ENCODE data around the gene ARHGAP6.

Gene ARHGAP6

DNA sequence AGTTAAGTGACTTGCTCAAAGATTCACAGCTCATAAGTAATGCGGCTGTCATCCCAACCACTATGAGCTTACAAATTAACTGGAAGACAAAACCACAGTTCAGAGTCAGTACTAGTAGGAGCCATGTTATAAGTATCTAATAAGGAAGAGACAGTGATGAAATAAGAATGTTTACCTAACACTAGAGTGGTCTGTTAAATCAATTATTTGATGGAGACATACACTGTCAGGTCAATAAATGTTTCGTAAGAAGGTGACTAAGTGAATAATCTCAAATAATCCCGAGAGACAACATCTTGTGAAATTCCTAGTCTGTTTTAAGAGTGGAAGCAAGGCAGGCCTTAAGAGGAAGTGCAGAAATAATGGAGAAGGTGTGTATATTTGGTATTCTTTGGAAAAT, 398.3 kb downstream of the ARHGAP6 start:
- TF ChIP-seq, protein P1, sequence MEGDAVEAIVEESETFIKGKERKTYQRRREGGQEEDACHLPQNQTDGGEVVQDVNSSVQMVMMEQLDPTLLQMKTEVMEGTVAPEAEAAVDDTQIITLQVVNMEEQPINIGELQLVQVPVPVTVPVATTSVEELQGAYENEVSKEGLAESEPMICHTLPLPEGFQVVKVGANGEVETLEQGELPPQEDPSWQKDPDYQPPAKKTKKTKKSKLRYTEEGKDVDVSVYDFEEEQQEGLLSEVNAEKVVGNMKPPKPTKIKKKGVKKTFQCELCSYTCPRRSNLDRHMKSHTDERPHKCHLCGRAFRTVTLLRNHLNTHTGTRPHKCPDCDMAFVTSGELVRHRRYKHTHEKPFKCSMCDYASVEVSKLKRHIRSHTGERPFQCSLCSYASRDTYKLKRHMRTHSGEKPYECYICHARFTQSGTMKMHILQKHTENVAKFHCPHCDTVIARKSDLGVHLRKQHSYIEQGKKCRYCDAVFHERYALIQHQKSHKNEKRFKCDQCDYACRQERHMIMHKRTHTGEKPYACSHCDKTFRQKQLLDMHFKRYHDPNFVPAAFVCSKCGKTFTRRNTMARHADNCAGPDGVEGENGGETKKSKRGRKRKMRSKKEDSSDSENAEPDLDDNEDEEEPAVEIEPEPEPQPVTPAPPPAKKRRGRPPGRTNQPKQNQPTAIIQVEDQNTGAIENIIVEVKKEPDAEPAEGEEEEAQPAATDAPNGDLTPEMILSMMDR (IDR thresholded peaks at IDR 0.05; ENCODE audit: low read depth, low read length), result no peak
- no peak overlapping the region for H3K4me3 ChIP-seq (ENCODE audit: low read depth, low read length)

DNA sequence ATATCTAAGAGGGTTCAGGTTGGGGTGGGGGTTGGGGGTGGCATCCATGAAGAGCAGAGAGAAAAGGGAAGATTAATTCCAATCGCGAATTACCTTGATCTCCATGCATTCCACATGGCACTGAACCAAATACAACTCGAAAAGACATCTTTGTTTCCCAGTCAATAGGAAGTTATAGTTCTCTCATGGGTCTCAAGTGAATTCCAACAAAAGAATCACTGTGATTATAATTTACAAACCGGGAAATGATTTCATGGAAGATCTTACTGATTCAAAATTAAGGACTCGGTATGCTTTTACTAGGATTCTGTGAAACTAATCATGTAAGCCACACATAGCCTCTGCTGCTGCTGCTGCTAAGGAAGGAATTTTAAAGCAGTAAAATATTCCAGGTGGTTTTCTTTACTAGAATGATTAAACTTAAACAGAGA, 399.1 kb downstream of the ARHGAP6 start:
- no peak overlapping the region for H3K4me3 ChIP-seq (ENCODE audit: low read depth, low read length)
- TF ChIP-seq, protein P1 (IDR thresholded peaks at IDR 0.05; ENCODE audit: low read depth, low read length), result no peak

DNA sequence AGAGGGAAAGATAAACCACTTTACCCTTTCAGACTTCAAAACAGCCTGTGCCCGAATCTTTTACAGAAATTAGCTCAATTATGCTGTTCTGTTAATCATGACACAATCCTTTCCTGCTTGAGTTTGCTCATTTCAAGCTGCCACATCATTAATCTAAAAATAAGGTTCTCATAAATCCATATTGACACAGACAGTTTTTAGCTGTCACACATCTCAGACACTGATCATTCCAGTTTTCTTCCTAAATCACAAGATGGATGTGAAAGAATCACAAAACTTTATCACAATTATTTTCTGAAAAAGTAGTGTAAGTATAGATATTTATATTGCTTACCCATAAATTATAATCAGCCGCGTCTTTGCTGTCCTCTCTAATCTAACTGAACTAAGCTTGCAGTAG, 400.4 kb downstream of the ARHGAP6 start:
- TF ChIP-seq, protein P1 (IDR thresholded peaks at IDR 0.05; ENCODE audit: low read depth, low read length), result no peak

DNA sequence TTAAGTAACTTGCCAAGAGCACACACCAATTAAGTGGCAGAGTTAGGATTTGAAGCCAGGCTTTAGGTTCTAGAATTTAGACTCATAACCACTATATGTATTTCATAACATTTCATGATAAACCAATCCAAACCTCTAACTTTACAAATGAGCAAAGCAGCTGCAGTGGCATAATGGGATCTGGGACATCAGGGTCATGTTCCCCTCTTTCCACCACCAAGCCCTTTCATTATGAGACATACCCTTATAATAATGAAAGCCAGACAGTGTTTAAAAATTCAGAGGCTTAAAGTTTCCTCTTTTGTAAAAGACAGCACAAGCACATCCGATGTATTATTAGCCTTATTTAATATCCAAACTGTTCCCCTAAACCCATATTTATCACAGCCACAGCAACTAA, 400.8 kb downstream of the ARHGAP6 start:
- H3K4me3 ChIP-seq (ENCODE audit: low read depth, low read length), result no peak overlapping the region
- TF ChIP-seq, protein P1 (IDR thresholded peaks at IDR 0.05; ENCODE audit: low read depth, low read length), result no peak

More for the DNA sequence above, 400.4 kb downstream of the ARHGAP6 start:
- H3K4me3 ChIP-seq (ENCODE audit: low read depth, low read length), result no peak overlapping the region

DNA sequence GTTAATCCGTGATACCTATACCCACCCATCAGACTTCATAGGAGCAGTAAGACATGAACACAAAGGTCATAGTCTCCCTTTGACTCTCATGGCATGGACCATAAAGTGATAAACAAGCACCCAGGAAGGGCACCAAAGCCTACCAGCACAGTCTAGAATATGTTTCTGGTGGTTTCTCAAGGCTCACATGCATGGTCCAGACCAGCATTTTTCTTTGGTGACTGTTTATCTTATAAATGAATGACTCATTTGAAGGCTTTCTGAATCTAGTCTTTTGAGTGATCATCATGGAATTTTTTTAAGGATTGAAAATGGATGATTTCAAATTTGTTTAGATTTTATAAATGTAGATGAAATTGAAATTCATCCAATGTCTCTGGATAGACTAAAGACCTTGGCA, 404.5 kb downstream of the ARHGAP6 start:
- TF ChIP-seq, protein P1 (IDR thresholded peaks at IDR 0.05; ENCODE audit: low read depth, low read length), result no peak
- H3K4me3 ChIP-seq (ENCODE audit: low read depth, low read length), result no peak overlapping the region

DNA sequence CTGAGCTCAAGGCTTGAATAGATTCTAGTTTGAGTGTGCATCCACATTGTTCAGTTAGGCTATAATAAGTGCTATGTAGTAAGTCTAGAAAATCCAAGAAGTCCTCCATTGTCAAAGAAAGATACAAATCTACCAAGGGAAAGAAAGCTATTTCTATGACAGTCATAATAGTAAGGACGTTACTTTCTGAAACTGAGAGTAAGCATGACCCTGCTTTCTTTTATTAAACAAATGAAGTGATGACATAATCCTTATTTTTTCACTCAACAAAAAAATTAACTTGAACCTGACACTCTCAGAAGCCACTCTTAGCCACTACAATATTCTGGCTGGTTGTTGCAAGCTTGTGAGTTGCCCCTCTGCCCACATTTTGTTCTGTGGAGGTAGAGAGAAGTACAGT, 406.3 kb downstream of the ARHGAP6 start:
- H3K4me3 ChIP-seq (ENCODE audit: low read depth, low read length), result no peak overlapping the region
- TF ChIP-seq, protein P1 (IDR thresholded peaks at IDR 0.05; ENCODE audit: low read depth, low read length), result no peak

DNA sequence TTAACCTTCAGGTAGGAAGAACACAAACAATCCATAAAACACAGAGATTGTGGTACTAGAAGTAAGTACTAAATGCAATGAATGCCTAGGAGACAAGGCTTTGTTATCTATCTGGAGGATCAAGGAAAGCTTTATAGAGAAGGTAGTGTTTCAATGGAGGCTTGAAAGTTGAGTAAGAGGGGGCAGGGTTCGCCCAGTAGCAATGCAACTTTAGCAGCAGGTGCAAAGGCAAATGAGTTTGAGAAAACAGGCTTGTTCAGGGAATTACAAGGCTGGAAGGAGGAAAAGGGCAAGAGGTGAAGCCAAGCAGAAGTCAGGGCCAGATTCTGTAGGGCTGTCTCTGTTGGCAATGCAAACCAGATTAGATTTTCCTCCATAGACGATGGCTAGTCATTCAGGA, 408.0 kb downstream of the ARHGAP6 start:
- TF ChIP-seq, protein P1 (IDR thresholded peaks at IDR 0.05; ENCODE audit: low read depth, low read length), result no peak

More for the DNA sequence above, 408.0 kb downstream of the ARHGAP6 start:
- H3K4me3 ChIP-seq (ENCODE audit: low read depth, low read length), result no peak overlapping the region
